GM08714 (cell line): Measurements from ENCODE around the gene PDE6B.
"Not testable (repeated sequence)": the region's sequence is repeated elsewhere in the genome, so short reads cannot be mapped to it uniquely, and the experiment has no call there.

ENCODE experiments used
- H3K4me3 ChIP-seq: fragments of 200-500 bp; sonication (Bioruptor generic); 2 replicates; pipeline ENCODE4 v1.5.1; 2014; ENCODE audit warnings: mild to moderate bottlenecking, low read length, inconsistent platforms
- ZNF274 ChIP-seq: IDR thresholded peaks from 2 replicates; pipeline ENCODE4 v1.6.1; 2012; ENCODE audit warnings: mild to moderate bottlenecking, low read depth, low read length

Gene PDE6B

DNA sequence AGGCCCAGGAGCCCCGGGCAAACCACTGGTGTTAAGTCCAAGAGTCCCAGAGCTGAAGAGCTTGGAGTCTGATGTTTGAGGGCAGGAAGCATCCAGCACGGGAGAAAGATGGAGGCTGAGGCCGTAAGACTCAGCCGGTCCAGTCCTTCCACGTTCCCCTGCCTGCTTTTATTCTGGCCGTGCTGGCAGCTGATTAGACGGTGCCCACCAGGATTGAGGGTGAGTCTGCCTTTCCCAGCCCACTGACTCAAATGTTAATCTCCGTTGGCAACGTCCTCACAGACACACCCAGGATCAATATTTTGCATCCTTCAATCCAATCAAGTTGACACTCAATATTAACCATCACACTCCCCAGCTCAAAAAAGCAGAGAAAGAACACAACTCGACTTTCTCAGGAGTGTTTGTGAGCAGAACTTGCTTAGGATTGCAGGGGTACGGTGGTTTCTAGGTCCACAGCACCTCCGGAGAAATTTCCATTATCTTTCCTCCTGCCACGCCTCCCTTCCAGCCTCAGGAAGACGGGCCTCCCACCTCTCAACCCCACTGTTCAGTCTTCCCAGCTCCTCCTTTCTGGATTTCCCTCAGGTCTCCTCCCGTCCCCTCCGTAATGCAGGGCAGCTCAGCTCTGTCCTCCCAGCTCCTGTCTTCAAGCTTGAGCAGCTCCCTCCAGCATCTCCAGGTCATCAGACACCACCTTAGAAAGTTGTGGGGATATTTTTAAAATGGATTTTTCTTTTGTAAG lies 36.0 kb upstream of the PDE6B start:
- H3K4me3 ChIP-seq: no peak overlapping the region
- no peak for TF ChIP-seq ZNF274

DNA sequence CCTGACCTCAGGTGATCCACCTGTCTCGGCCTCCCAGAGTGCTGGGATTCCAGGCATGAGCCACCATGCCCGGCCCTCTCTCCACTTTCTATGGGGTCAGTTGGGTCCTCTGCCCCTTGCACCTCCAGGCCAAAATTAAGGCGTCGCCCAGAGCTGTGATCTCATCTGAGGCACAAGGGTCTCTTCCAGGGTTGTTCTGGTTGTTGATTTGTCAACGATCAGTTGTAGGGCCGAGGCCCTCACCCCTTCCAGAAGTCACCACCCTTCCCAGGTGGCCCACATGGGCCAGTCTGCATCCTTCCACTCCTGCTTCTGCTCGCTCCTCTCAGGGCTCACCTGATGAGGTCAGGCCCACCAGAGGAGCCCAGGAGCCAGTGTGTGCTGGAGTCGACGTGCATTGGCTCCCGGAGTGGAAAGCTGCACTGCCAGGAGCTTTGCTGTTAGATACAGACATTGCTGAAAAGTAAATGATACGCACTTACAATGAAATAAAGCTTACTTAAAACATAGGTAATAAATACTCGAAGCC lies 35.0 kb upstream of the PDE6B start:
- H3K4me3 ChIP-seq: no peak overlapping the region
- no peak for TF ChIP-seq ZNF274

DNA sequence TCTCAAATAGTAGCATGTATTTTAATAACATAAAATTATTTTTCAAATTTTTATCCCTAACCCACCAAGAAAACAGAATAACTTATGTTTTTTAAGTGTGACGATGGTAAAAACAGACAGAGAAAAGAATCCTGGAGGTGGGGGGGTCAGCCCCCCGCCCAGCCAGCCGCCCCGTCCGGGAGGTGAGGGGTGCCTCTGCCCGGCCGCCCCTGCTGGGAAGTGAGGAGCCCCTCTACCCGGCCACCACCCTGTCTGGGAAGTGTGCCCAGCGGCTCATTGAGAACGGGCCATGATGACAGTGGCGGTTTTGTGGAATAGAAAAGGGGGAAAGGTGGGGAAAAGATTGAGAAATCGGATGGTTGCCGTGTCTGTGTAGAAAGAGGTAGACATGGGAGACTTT lies 33.2 kb upstream of the PDE6B start:
- not testable (repeated sequence) for H3K4me3 ChIP-seq

DNA sequence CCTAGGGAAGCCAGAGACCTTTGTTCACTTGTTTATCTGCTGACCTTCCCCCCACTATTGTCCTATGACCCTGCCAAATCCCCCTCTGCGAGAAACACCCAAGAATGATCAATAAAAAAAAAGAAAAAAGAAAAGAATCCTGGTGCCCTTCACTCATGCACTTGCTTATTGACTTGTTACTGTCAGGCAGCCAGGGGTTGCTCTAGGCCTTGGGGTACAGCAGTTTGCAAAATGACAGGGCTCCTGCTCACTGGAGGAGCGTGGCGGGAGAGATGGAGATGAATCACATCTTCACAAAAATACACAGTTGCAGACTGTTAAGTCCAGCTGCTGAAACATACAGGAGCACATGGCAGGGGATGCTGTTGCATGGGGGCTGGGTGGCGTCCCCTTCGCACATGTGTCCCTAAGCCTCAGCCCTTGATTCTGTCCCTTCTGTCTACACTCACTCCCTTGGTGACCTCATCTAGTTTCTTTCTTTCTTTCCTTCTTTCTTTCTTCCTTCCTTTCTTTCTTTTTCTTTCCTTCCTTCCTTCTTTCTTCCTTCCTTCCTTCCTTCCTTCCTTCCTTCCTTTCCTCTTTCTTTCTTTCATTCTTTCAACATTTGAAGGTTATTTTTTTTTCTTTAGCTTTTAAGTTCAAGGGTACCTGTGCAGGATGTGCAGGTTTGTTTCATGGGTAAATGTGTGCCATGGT lies 32.4 kb upstream of the PDE6B start:
- H3K4me3 ChIP-seq: no peak overlapping the region
- no peak for TF ChIP-seq ZNF274

GRCh38 chr4:598925-599324 lies 26.4 kb upstream of the PDE6B start:
- TF ChIP-seq ZNF274: no peak
- H3K4me3 ChIP-seq: no peak overlapping the region

DNA sequence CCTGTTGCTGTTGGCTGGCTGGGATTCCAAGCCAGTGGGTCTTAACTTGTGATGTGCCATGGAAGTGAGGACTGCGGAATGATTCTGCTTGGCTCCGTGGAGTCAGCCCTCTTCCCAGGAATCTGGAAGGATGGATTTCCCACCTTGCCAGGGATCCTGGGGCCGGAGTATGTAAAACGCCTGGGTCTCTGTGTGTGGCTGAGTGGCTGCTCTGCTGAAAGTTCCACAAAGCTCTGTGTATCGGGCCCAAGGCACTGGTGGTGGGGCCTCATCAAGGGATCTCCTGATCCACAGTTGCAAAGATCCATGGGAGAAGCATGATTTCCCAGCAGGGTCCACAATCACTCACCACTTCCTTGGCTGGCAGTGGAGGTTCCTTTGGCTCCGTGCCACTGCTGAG lies 25.2 kb upstream of the PDE6B start:
- no peak for TF ChIP-seq ZNF274
- H3K4me3 ChIP-seq: no peak overlapping the region

DNA sequence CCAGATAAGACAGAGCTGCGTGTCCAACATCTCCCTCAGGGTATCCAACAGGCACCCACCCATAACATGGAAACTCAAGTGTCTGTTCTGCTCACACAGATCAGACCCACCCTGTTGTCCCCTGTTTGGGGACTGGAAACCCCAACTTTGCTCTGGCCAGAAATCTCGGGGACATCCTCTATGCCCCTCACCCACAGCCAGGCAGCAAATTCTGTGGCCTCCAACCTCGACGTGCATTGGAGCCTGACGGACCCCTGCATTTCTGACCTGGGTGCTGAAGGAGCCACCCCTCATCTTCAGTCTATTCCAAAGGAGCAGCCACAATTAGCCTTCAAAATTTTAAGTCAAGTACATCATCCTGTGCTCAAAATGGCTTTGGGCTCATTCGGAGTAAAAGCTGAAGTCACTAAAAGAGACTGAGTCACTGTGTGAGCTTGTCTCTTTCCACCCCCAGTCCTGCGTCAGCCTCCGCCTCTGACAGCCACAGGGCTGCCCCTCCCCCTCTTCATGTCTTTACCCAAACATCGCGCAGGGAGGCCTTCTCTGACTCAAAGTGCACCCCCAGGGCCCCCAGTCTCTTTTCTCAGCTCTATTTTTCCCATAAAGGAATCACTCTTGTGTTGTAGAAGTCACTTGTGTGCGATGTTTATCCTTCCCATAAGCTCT lies 24.4 kb upstream of the PDE6B start:
- no peak overlapping the region for H3K4me3 ChIP-seq
- TF ChIP-seq ZNF274: no peak

- no peak for TF ChIP-seq ZNF274
- no peak overlapping the region for H3K4me3 ChIP-seq
Observed at GRCh38 chr4:601612-602558, 23.5 kb upstream of the PDE6B start.

DNA sequence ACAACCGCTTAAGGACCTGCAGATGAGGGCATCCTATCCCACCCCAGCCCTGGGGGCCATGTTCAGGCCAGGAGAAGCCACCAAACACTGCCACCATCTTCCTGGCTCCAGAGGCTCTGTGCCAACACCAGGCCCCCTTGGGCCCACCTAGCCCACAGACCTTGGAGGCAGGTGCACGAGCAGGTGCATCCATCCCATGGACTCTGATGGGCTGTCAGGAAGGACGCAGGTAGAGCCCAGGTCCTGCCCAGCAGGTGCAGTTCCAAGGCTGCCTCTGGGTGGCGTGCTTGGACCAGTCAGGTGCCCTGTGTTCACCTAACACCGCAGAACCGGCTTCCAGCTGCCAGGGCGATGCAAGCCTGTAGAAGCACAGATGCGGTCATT lies 22.8 kb upstream of the PDE6B start:
- TF ChIP-seq ZNF274: no peak

GRCh38 chr4:604131-604530 lies 21.2 kb upstream of the PDE6B start:
- no peak for TF ChIP-seq ZNF274
- H3K4me3 ChIP-seq: no peak overlapping the region

More for the DNA sequence above, 22.8 kb upstream of the PDE6B start:
- H3K4me3 ChIP-seq: no peak overlapping the region

- TF ChIP-seq ZNF274: no peak
- H3K4me3 ChIP-seq: no peak overlapping the region
Observed at GRCh38 chr4:605702-606425, 19.5 kb upstream of the PDE6B start.

DNA sequence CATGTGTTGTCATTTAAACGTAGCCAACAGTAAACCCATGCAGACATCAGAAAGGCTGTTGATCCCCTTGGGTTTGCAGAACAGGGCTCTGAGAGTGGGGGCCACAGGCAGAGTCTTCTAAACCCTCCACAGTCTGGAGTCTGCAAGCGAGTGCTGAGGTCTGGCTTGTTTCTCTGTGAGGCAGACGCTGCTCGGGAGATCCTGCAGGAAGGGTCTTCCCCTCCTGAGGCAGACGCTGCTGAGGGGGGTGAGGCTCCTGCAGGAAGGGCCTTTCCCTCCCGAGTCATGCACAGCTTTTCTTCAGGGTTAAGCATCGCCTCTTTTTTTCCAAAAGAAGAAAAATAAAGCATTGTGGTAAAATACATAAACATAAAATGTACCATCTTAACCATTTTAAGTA lies 17.1 kb upstream of the PDE6B start:
- TF ChIP-seq ZNF274: no peak
- H3K4me3 ChIP-seq: no peak overlapping the region

DNA sequence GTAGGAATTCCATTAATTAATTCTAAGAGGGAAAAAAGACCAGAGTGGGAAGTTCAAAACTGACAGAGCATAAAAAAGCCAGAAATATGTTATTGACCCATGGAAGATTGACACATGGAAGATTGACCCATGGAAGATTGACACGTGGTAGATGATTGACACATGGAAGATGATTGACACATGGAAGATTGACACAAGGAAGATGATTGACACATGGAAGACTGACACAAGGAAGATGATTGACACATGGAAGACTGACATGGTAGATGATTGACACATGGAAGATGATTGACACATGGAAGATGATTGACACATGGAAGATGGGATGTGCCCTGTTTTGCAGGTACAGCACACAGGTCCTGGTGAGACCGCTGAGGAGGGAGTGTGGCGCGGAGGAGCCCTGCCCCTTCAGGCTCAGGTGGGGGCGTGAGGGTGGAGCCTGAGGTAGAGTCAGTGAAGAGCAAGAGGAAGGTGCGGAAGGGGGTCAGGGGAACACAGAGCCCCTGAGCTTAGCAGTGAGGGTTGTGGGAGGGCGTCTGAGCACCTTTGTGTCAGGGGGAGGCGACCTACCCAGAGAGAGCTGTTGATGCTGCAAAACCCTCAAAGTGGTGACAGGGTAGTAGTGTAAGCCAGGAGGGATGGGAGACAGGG lies 15.8 kb upstream of the PDE6B start:
- no peak for TF ChIP-seq ZNF274
- no peak overlapping the region for H3K4me3 ChIP-seq
